GM12872 (cell line): Measurements from ENCODE around the gene SLC12A3.

Experiments
- TF ChIP-seq, protein P1 (sequence below): IDR thresholded peaks from 3 replicates; pipeline ENCODE4 v1.5.1; 2011; ENCODE audit warnings: low read depth, mild to moderate bottlenecking, low read length, moderate library complexity; ENCODE audit not compliant: insufficient read depth

Gene SLC12A3

DNA sequence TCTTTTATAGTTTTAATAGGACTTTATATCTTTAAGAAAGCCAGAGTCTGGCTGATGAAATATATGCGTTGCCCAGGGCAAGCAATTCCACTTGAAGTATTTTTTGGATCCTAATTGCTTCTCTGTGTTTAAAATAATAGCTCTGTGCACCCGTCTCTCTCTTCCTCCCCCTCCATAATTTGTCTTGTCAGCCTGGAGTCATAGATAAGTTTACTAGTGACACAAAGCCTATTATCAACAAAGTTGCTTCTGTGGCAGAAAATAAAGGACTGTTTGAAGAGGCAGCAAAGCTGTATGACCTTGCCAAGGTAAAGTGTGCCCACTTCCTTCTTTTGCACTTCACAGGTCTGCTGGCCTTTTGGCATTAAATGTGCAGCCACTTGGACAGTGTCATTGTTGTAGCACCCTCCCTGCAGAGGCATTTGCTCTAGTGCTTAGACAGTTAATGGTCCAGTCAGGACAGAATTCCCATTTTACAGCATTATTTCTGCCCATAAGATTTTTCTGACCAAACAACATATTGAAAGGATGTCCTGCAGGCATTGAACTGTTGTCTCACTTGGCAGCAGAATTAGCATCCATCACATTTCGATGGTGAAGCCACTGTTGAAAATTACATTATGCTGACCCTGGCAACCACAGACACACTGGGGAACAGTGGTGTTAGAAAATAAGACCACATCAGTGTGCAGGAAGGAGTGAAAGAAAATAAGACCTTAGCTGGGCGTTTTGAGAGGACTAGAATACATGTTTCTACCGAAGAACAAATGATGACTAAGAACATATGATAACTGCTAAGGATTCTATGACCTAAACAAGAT lies 28.4 kb upstream of the SLC12A3 start:
- TF ChIP-seq, protein P1, sequence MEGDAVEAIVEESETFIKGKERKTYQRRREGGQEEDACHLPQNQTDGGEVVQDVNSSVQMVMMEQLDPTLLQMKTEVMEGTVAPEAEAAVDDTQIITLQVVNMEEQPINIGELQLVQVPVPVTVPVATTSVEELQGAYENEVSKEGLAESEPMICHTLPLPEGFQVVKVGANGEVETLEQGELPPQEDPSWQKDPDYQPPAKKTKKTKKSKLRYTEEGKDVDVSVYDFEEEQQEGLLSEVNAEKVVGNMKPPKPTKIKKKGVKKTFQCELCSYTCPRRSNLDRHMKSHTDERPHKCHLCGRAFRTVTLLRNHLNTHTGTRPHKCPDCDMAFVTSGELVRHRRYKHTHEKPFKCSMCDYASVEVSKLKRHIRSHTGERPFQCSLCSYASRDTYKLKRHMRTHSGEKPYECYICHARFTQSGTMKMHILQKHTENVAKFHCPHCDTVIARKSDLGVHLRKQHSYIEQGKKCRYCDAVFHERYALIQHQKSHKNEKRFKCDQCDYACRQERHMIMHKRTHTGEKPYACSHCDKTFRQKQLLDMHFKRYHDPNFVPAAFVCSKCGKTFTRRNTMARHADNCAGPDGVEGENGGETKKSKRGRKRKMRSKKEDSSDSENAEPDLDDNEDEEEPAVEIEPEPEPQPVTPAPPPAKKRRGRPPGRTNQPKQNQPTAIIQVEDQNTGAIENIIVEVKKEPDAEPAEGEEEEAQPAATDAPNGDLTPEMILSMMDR, result no peak

DNA sequence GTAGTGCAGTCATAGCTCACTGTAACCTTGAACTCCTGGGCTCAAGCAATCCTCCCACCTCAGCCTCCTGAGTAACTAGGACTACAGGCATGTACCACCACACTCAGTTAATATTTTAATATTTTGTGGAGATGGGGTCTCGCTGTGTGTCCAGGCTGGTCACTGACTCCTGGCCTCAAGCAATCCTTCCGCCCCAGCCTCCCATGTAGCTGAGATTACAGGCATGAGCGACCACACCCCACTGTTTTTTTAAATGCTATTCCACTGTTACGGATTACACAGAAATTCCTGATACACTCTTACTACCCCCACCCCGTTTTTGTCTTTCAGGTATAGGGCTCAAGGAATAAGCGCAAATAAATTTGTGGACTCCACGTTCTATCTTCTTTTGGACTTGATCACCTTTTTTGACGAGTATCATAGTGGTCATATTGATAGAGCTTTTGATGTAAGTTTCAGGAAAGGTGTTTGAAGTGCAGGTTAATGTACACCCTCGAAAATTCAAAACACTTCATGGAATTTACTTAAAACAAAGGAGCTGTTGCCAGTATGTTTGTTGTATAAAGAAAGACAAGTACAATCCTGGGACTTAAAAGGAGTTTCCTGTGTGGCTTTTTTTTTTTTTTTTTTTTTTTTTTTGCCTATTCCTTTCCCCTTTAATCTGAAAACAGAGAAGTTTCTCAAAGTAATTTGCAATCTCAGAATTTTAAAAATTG lies 26.2 kb upstream of the SLC12A3 start:
- TF ChIP-seq, protein P1, result no peak

GRCh38 chr16:56841233-56841632 lies 23.8 kb upstream of the SLC12A3 start:
- TF ChIP-seq, protein P1, result no peak

DNA sequence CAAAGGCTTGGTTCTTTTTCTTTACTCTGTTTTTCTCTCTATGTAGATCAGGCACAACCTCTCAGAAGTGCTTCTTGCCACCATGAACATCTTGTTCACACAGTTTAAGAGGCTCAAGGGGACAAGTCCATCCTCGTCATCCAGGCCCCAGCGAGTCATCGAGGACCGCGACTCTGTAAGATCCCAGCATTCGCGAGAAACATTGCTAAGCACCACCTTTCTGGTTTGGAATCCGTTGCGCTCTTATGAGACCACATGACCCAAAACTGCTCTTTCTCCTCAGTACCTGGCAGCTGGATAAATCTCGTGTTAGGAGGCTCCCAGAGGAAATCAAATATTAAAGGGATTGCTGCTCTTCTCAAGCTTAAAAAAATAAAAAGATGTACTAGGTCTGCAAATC lies 23.3 kb upstream of the SLC12A3 start:
- TF ChIP-seq, protein P1, result no peak

- TF ChIP-seq, protein P1, result no peak
Observed at GRCh38 chr16:56842133-56842532, 22.9 kb upstream of the SLC12A3 start.

GRCh38 chr16:56844056-56844455 lies 21.0 kb upstream of the SLC12A3 start:
- TF ChIP-seq, protein P1, result no peak

DNA sequence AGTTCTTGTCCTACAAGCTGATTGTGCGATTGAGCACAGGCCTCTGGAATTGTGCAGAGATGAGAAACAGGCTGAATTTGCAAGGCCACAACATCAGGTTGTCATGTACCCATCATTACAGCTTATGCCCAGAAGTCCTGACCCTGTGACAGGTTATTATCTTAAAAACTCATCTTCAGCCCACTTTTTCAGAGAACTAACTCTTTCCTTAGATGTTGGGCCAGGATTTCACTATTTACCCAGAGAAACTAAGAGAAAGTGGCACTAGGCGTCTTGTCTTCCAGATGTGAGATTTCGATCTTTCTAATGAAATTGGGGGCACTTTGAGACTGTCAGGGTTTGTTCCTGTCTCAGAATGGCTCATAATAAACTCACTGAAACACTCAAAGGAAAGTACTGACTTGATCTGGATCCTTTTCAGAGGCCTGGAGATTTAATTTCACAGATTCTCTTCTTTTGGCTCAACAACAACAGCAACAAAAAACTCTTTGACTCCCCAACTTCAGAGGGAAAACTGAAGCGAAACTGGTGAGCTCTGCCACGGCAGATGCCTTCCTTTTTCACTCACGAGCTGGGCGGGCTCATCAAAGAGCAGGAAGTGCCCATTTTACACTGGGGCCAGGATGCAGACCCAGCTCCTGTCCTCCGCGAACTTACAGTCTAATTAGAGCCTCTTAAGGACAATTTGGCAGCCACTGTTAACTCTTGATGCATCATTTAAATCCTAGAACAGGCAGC lies 17.7 kb upstream of the SLC12A3 start:
- TF ChIP-seq, protein P1, result no peak
